Stomach (tissue), 4 donors: ENCODE results near the gene FBXL2.

ENCODE experiments used
- EP300 ChIP-seq: sonication (generic); formaldehyde crosslinking; IDR thresholded peaks from one replicate; pipeline ENCODE4 v1.6.1; 2017; ENCODE audit warnings: antibody characterized with exemption
- POLR2A ChIP-seq, 4 donors: fragments of 450-650 bp; IDR thresholded peaks; one replicate each; pipeline ENCODE4 v1.6.1; 2016; ENCODE audit warnings: antibody characterized with exemption in 4 of 4, control low read depth in 2 of 4, mild to moderate bottlenecking in 1 of 4, moderate library complexity in 1 of 4
- POLR2AphosphoS5 ChIP-seq, 3 donors: sonication (generic); formaldehyde crosslinking; IDR thresholded peaks; one replicate each; pipeline ENCODE4 v1.6.1; 2016; ENCODE audit warnings: antibody characterized with exemption in 3 of 3
- TF ChIP-seq, protein P1 (sequence below), 7 experiments: fragments of 450-650 bp in 4 of 7; fragments of 200-600 bp in 3 of 7; sonication (generic) in 3 of 7; IDR thresholded peaks; one replicate each; pipeline ENCODE4 v1.5.1; 2016 to 2019; ENCODE audit warnings: antibody characterized with exemption in 7 of 7, control low read depth in 2 of 7, mild to moderate bottlenecking in 1 of 7

DNA sequence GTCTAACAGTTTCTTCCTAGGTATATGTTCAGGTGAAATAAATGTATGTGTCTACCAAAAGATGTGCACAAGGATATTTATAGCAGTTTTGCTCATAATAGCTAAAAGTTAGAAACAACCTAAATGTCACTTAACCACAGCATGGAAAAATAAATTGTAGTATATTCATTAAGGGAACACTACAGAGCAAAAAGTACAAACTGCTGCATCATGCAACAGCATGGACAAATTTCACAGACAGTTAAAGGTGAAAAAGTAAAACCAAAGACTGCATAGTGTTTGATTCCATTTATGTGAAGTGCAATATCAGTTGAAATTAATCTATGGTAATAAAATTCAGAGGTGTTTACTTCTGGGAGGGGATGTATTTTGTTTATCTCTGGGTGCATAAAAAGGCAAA is 62.5 kb downstream of the FBXL2 start:
- no peak for TF ChIP-seq POLR2A (IDR thresholded peaks at IDR 0.05)
- no peak for TF ChIP-seq EP300
- TF ChIP-seq, protein P1, sequence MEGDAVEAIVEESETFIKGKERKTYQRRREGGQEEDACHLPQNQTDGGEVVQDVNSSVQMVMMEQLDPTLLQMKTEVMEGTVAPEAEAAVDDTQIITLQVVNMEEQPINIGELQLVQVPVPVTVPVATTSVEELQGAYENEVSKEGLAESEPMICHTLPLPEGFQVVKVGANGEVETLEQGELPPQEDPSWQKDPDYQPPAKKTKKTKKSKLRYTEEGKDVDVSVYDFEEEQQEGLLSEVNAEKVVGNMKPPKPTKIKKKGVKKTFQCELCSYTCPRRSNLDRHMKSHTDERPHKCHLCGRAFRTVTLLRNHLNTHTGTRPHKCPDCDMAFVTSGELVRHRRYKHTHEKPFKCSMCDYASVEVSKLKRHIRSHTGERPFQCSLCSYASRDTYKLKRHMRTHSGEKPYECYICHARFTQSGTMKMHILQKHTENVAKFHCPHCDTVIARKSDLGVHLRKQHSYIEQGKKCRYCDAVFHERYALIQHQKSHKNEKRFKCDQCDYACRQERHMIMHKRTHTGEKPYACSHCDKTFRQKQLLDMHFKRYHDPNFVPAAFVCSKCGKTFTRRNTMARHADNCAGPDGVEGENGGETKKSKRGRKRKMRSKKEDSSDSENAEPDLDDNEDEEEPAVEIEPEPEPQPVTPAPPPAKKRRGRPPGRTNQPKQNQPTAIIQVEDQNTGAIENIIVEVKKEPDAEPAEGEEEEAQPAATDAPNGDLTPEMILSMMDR (IDR thresholded peaks at IDR 0.05): no peak
- no peak for TF ChIP-seq POLR2AphosphoS5 (IDR thresholded peaks at IDR 0.05)
